B cell (primary cell): ENCODE data around the gene PRR23E. TPM values are rescaled to one million over a fixed set of nuclear protein-coding genes. Genes with fewer than 3 reads are reported as not detected.

Experiments used
- ATAC-seq: fragments of 200-7000 bp; cut with Tn5 transposase; one replicate; pipeline ENCODE4 v1.10.0; 2021; ENCODE audit warnings: low read depth, mild to moderate bottlenecking, moderate number of reproducible peaks, moderate library complexity
- CTCF ChIA-PET: fragments of 350-600 bp; sonication (Branson Sonifier 250); formaldehyde crosslinking; loops from one replicate; lab custom pipeline; 2021; ENCODE audit warnings: antibody characterized with exemption, inconsistent platforms; lab: Charles Lee
- POLR2A ChIA-PET: fragments of 350-600 bp; sonication (Branson Sonifier 250); formaldehyde crosslinking; loops from one replicate; lab custom pipeline; 2021; ENCODE audit warnings: antibody characterized with exemption; lab: Charles Lee
- DNase-seq: peaks from one replicate; pipeline ENCODE4 v3.0.0; 2013
- H2AFZ ChIP-seq: 2 replicates; pipeline ENCODE4 v1.6.1; 2012; ENCODE audit warnings: mild to moderate bottlenecking, low read depth, low read length; ENCODE audit not compliant: insufficient read depth, poor library complexity, severe bottlenecking
- H3K27ac ChIP-seq, 2 donors: 1 replicate in 1 of 2; 2 replicates in 1 of 2; pipeline ENCODE4 v1.5.1; 2012 to 2013; ENCODE audit warnings: low read length in 2 of 2, mild to moderate bottlenecking in 2 of 2, moderate library complexity in 1 of 2
- H3K27me3 ChIP-seq, 4 experiments: fragments of 200-600 bp in 1 of 4; sonication (generic) in 1 of 4; replicated peaks in 1 of 4; 1 replicate in 2 of 4; 2 replicates in 2 of 4; pipeline versions ENCODE4 v1.6.1 to v1.7.0; 2013 to 2016; ENCODE audit warnings: low read length in 3 of 4, mild to moderate bottlenecking in 2 of 4, mixed read lengths in 1 of 4, moderate library complexity in 1 of 4; ENCODE audit not compliant: insufficient read depth in 4 of 4, control insufficient read depth in 3 of 4; ENCODE audit errors: control extremely low read depth in 1 of 4
- H3K36me3 ChIP-seq, 2 experiments: replicated peaks in 1 of 2; 1 replicate in 1 of 2; 2 replicates in 1 of 2; pipeline versions ENCODE4 v1.6.1 to v1.7.1; 2013; ENCODE audit warnings: low read length in 1 of 2; ENCODE audit not compliant: insufficient read depth in 2 of 2, control insufficient read depth in 1 of 2; ENCODE audit errors: control extremely low read depth in 1 of 2, extremely low read depth in 1 of 2
- H3K4me1 ChIP-seq, 2 donors: fragments of 200-600 bp in 1 of 2; sonication (generic) in 1 of 2; 1 replicate in 1 of 2; 2 replicates in 1 of 2; pipeline versions ENCODE4 v1.5.1 to v1.6.1; 2013 to 2017; ENCODE audit warnings: low read length in 2 of 2; ENCODE audit not compliant: control insufficient read depth in 2 of 2, insufficient read depth in 2 of 2
- H3K4me2 ChIP-seq: replicated peaks from 2 replicates; pipeline ENCODE3; 2012; ENCODE audit warnings: mild to moderate bottlenecking, low read depth, low read length; ENCODE audit not compliant: poor library complexity, severe bottlenecking
- H3K4me3 ChIP-seq, 5 experiments: fragments of 200-600 bp in 1 of 5; sonication (generic) in 1 of 5; 1 replicate in 3 of 5; 2 replicates in 2 of 5; pipeline versions ENCODE4 v1.5.1 to v1.7.0; 2011 to 2016; ENCODE audit warnings: low read length in 4 of 5, mild to moderate bottlenecking in 4 of 5, low read depth in 2 of 5, control low read depth in 1 of 5, moderate library complexity in 1 of 5; ENCODE audit not compliant: insufficient read depth in 1 of 5; ENCODE audit errors: control extremely low read depth in 1 of 5, extremely low read depth in 1 of 5
- H3K79me2 ChIP-seq: fragments of 200-600 bp; sonication (generic); one replicate; pipeline ENCODE4 v1.6.0; 2016; ENCODE audit warnings: low read length; ENCODE audit not compliant: control insufficient read depth, insufficient read depth
- H3K9ac ChIP-seq: fragments of 200-600 bp; sonication (generic); 2 replicates; pipeline ENCODE4 v1.6.1; 2017; ENCODE audit warnings: mild to moderate bottlenecking, low read length, moderate library complexity
- H3K9me3 ChIP-seq, 3 donors: one replicate each; pipeline versions ENCODE4 v1.6.1 to v1.7.1; 2013; ENCODE audit warnings: low read length in 2 of 3; ENCODE audit not compliant: control insufficient read depth in 2 of 3, insufficient read depth in 1 of 3; ENCODE audit errors: control extremely low read depth in 1 of 3
- H4K20me1 ChIP-seq: 2 replicates; pipeline ENCODE4 v1.6.0; 2012; ENCODE audit warnings: mild to moderate bottlenecking, low read length; ENCODE audit not compliant: insufficient read depth, control insufficient read depth, poor library complexity, severe bottlenecking
- H3K27ac Mint-ChIP-seq: one replicate; pipeline ENCODE4 v1.8.0; 2021; ENCODE audit warnings: mixed read lengths
- H3K27me3 Mint-ChIP-seq: one replicate; pipeline ENCODE4 v1.8.0; 2021; ENCODE audit warnings: mixed read lengths
- H3K4me1 Mint-ChIP-seq: one replicate; pipeline ENCODE4 v1.8.0; 2021; ENCODE audit warnings: mixed read lengths
- H3K4me3 Mint-ChIP-seq: one replicate; pipeline ENCODE4 v1.8.0; 2021; ENCODE audit warnings: mixed read lengths
- H3K9me3 Mint-ChIP-seq: one replicate; pipeline ENCODE4 v1.8.0; 2022; ENCODE audit warnings: mixed read lengths; ENCODE audit not compliant: insufficient read depth
- EZH2 ChIP-seq: IDR thresholded peaks from 2 replicates; pipeline ENCODE4 v1.6.1; 2012; ENCODE audit warnings: borderline replicate concordance, low read depth, mild to moderate bottlenecking, moderate library complexity, low read length; ENCODE audit not compliant: insufficient read depth, poor library complexity, severe bottlenecking
- WGBS: methylation state at CpG from one replicate; pipeline ENCODE4 v1.1.5; 2013; ENCODE audit warnings: missing lambda C conversion rate; ENCODE audit not compliant: insufficient coverage; 5-methylcytosine and 5-hydroxymethylcytosine counted together
- intact Hi-C: fragments of 100-400 bp; cut with micrococcal nuclease; formaldehyde crosslinking; loops from one replicate; pipeline ENCODE4 v1.10.0; 2022
- polyA plus RNA-seq: library from polyadenylated mRNA; depleted of rRNA; stranded (reverse); fragments of >200 nt; gene quantifications from 2 replicates; pipeline ENCODE4 v1.2.3, GENCODE V29; 2012
- small RNA-seq: library from RNA; depleted of rRNA; stranded (forward); fragments of <200 nt; gene quantifications from one replicate; pipeline ENCODE3, GENCODE V24; 2012; ENCODE audit warnings: low replicate concordance, low read depth; ENCODE audit not compliant: insufficient read length
- total RNA-seq, 2 donors: library from RNA; stranded (reverse); fragments of 120-200 nt in 1 of 2; gene quantifications; 1 replicate in 1 of 2; 2 replicates in 1 of 2; pipeline versions ENCODE4 v1.2.3 to v1.2.4, GENCODE V29; 2013 to 2022
- TF ChIP-seq, protein P1 (sequence below): fragments of 200-600 bp; IDR thresholded peaks from one replicate; pipeline ENCODE4 v1.8.0; 2022; ENCODE audit warnings: antibody characterized with exemption, mild to moderate bottlenecking

PRR23E gene
- total and polyA plus RNA-seq, 2 donors (not counting 1 experiment from before 2014, with no cell fraction given): not detected

DNA sequence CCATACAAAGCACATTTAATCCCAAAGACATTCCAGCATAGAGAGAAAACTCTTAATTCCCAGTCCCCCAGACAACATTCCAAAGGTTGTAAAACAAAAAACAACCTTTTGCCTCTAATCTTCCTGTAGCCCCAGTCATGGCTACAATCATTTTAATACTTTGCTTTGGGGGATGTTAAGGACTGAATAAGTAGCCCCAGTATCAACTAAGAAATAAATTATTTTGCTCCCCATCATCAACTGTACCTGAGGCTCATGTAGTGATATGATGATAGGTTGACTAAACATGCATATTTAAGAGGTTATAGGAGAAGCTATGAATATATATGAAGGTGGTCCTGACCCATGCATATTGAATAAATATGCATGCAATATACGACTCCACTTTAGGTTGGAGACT is 54.4 kb downstream of the PRR23E start:
- Histone ChIP-seq H3K4me2 (no peak overlapping the region), H3K27me3 (no peaks in the 10 kb centered on the region), H3K79me2 (no peaks in the 10 kb centered on the region), H4K20me1 (no peaks in the 10 kb centered on the region), H3K36me3 (no peaks in the 10 kb centered on the region), H3K27ac (no peak overlapping the region), H3K4me3 (no peak overlapping the region), H2AFZ (no peak overlapping the region), H3K9me3 (peaks cover 3 to 32% (median 22%) of the 10 kb centered on the region in 3 donors), H3K9ac (no peak overlapping the region), H3K4me1 (no peaks in the 10 kb centered on the region)
- H3K27me3 Mint-ChIP-seq: peaks cover 1% of the 10 kb centered on the region
- no CpG with 5 or more reads among the region's 1 CpG for WGBS
- TF ChIP-seq, protein P1, sequence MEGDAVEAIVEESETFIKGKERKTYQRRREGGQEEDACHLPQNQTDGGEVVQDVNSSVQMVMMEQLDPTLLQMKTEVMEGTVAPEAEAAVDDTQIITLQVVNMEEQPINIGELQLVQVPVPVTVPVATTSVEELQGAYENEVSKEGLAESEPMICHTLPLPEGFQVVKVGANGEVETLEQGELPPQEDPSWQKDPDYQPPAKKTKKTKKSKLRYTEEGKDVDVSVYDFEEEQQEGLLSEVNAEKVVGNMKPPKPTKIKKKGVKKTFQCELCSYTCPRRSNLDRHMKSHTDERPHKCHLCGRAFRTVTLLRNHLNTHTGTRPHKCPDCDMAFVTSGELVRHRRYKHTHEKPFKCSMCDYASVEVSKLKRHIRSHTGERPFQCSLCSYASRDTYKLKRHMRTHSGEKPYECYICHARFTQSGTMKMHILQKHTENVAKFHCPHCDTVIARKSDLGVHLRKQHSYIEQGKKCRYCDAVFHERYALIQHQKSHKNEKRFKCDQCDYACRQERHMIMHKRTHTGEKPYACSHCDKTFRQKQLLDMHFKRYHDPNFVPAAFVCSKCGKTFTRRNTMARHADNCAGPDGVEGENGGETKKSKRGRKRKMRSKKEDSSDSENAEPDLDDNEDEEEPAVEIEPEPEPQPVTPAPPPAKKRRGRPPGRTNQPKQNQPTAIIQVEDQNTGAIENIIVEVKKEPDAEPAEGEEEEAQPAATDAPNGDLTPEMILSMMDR: no peak
- TF ChIP-seq EZH2: no peak
- POLR2A ChIA-PET: no interaction called here
- intact Hi-C loops: no loop called here
- CTCF ChIA-PET: no interaction called here
- H3K4me3 Mint-ChIP-seq: no peak overlapping the region
- H3K27ac Mint-ChIP-seq: no peak overlapping the region
- peaks cover 9% of the 10 kb centered on the region for H3K9me3 Mint-ChIP-seq
- DNase-seq (no peak), ATAC-seq (no peak)
- no peaks in the 10 kb centered on the region for H3K4me1 Mint-ChIP-seq

Small RNA genes within 50 kb of the gene (small RNA-seq; reads per million reads assigned to genes)
- not detected for gene RF00019
- not detected for gene RNU6-1047P

Other genes starting within 250 kb of the PRR23E start
- 22.3 and 24.2 TPM in 2 replicates for gene PLXNA1, start 210.0 kb upstream of the PRR23E start, total RNA-seq
- gene PLXNA1, start 210.0 kb upstream of the PRR23E start, polyA plus RNA-seq: 6.7 and 10.5 TPM in 2 replicates
- not detected in 2 replicates for gene PRR20G, start 94.9 kb downstream of the PRR23E start, total RNA-seq
- not detected in 2 replicates for gene PRR20G, start 94.9 kb downstream of the PRR23E start, polyA plus RNA-seq